Neural progenitor cell (in vitro differentiated cells): ENCODE results near the gene FOXN3.

ENCODE experiments used
- CTCF ChIP-seq: fragments of 200-600 bp; sonication (generic); IDR thresholded peaks from 2 replicates; pipeline ENCODE4 v1.5.1; 2017; ENCODE audit warnings: antibody characterized with exemption, mild to moderate bottlenecking
- EZH2 ChIP-seq: fragments of 200-600 bp; sonication (generic); IDR thresholded peaks from 2 replicates; pipeline ENCODE4 v1.6.1; 2017; ENCODE audit warnings: antibody characterized with exemption, mild to moderate bottlenecking, moderate library complexity
- EZH2phosphoT487 ChIP-seq: fragments of 200-600 bp; sonication (generic); IDR thresholded peaks from 2 replicates; pipeline ENCODE4 v1.6.1; 2017; ENCODE audit warnings: antibody characterized with exemption

- TF ChIP-seq CTCF (no peak), EZH2 (no peak), EZH2phosphoT487 (no peak)
Observed at GRCh38 chr14:89417091-89417464, at the start of gene FOXN3.
